NCI-H1436 treated with DMSO at 0.1 percent for 48 hours (cell line): ENCODE measurements around the gene PROX1.

ENCODE experiments used
- DNase-seq: peaks from one replicate; lab custom pipeline; 2025; lab: John Stamatoyannopoulos, UW

Gene PROX1

GRCh38 chr1:213997772-213998107 lies 10.0 kb downstream of the PROX1 start:
- no peak for DNase-seq

GRCh38 chr1:213998785-213999184 lies 11.0 kb downstream of the PROX1 start:
- no peak for DNase-seq

- no peak for DNase-seq
These were observed 12.0 kb downstream of the PROX1 start for GRCh38 chr1:213999732-214000131.

GRCh38 chr1:214002060-214002459 lies 14.3 kb downstream of the PROX1 start:
- peak; percentile 72 for DNase-seq

- DNase-seq = peak; percentile 72
These were observed 14.7 kb downstream of the PROX1 start for GRCh38 chr1:214002472-214002871.

GRCh38 chr1:214003233-214003632 lies 15.5 kb downstream of the PROX1 start:
- DNase-seq = no peak

GRCh38 chr1:214004014-214004413 lies 16.2 kb downstream of the PROX1 start:
- no peak for DNase-seq

GRCh38 chr1:214004795-214005194 lies 17.0 kb downstream of the PROX1 start:
- no peak for DNase-seq

GRCh38 chr1:214005708-214006107 lies 17.9 kb downstream of the PROX1 start:
- DNase-seq = no peak

- DNase-seq = no peak
These were observed 19.1 kb downstream of the PROX1 start for GRCh38 chr1:214006845-214007244.

- DNase-seq = no peak
These were observed 20.6 kb downstream of the PROX1 start for GRCh38 chr1:214008347-214008746.

- peak; percentile 38 for DNase-seq
These were observed 21.1 kb downstream of the PROX1 start for GRCh38 chr1:214008791-214009422.

- no peak for DNase-seq
These were observed 21.8 kb downstream of the PROX1 start for GRCh38 chr1:214009423-214010196.

- DNase-seq = no peak
These were observed 22.4 kb downstream of the PROX1 start for GRCh38 chr1:214010197-214010573.

GRCh38 chr1:214010717-214011116 lies 22.9 kb downstream of the PROX1 start:
- DNase-seq = no peak

GRCh38 chr1:214012418-214012817 lies 24.6 kb downstream of the PROX1 start:
- DNase-seq = no peak

- DNase-seq = no peak
These were observed 26.0 kb downstream of the PROX1 start for GRCh38 chr1:214013614-214014377.

- DNase-seq = no peak
These were observed 27.0 kb downstream of the PROX1 start for GRCh38 chr1:214014730-214015129.

- DNase-seq = no peak
These were observed 29.6 kb downstream of the PROX1 start for GRCh38 chr1:214017191-214017982.

- DNase-seq = no peak
These were observed 30.9 kb downstream of the PROX1 start for GRCh38 chr1:214018386-214019268.

GRCh38 chr1:214019499-214019898 lies 31.7 kb downstream of the PROX1 start:
- DNase-seq = no peak
